Osteoblast (primary cell): ENCODE results near the gene RHBDL1. TPM values are rescaled to one million over a fixed set of nuclear protein-coding genes. Genes with fewer than 3 reads are reported as not detected.

Experiments
- DNase-seq: peaks from one replicate; pipeline ENCODE4 v3.0.0; 2011; ENCODE audit warnings: low spot score, mixed read lengths; ENCODE audit not compliant: insufficient read length; ENCODE audit errors: missing footprints
- H2AFZ ChIP-seq: 2 replicates; pipeline ENCODE4 v1.6.0; 2011; ENCODE audit warnings: mild to moderate bottlenecking, low read length
- H3K27ac ChIP-seq: 2 replicates; pipeline ENCODE4 v1.5.1; 2011; ENCODE audit warnings: mild to moderate bottlenecking, low read depth, low read length, moderate library complexity
- H3K27me3 ChIP-seq: 2 replicates; pipeline ENCODE4 v1.6.0; 2012; ENCODE audit warnings: mild to moderate bottlenecking, control low read depth, inconsistent platforms, low read length, moderate library complexity; ENCODE audit not compliant: insufficient read depth
- H3K36me3 ChIP-seq: 2 replicates; pipeline ENCODE4 v1.5.1; 2011; ENCODE audit warnings: mild to moderate bottlenecking, low read length, control low read depth, moderate library complexity; ENCODE audit not compliant: insufficient read depth
- H3K4me1 ChIP-seq: 2 replicates; pipeline ENCODE4 v1.5.1; 2011; ENCODE audit warnings: mild to moderate bottlenecking, low read length, control low read depth, moderate library complexity; ENCODE audit not compliant: insufficient read depth
- H3K4me2 ChIP-seq: 2 replicates; pipeline ENCODE4 v1.6.0; 2011; ENCODE audit warnings: mild to moderate bottlenecking, low read length; ENCODE audit not compliant: insufficient read depth
- H3K4me3 ChIP-seq: fragments of 200-600 bp; sonication (generic); 3 replicates; pipeline ENCODE4 v1.5.1; 2012; ENCODE audit warnings: mild to moderate bottlenecking, low read length, inconsistent platforms; ENCODE audit not compliant: insufficient read depth
- H3K79me2 ChIP-seq: 2 replicates; pipeline ENCODE4 v1.6.0; 2012; ENCODE audit warnings: mild to moderate bottlenecking, low read length, control low read depth, inconsistent platforms; ENCODE audit not compliant: insufficient read depth
- H3K9me3 ChIP-seq: 2 replicates; pipeline ENCODE4 v1.5.1; 2011; ENCODE audit warnings: low read depth, low read length, control low read depth
- H4K20me1 ChIP-seq: 2 replicates; pipeline ENCODE4 v1.6.0; 2012; ENCODE audit warnings: mild to moderate bottlenecking, low read length, control low read depth; ENCODE audit not compliant: insufficient read depth
- CTCF ChIP-seq: IDR thresholded peaks from 2 replicates; pipeline ENCODE4 v1.5.1; 2011; ENCODE audit warnings: mild to moderate bottlenecking, low read depth, low read length, moderate library complexity; ENCODE audit errors: extremely low read depth
- total RNA-seq: library from RNA; depleted of rRNA; stranded (reverse); fragments of >200 nt; gene quantifications from 2 replicates; pipeline ENCODE4 v1.2.3, GENCODE V29; 2012

Gene RHBDL1
- total RNA-seq, 1 donor: 1.1 TPM

- H3K36me3 ChIP-seq: no peaks in the 10 kb centered on the region
Observed at GRCh38 chr16:723695-724094, 48.2 kb downstream of the RHBDL1 start.

DNA sequence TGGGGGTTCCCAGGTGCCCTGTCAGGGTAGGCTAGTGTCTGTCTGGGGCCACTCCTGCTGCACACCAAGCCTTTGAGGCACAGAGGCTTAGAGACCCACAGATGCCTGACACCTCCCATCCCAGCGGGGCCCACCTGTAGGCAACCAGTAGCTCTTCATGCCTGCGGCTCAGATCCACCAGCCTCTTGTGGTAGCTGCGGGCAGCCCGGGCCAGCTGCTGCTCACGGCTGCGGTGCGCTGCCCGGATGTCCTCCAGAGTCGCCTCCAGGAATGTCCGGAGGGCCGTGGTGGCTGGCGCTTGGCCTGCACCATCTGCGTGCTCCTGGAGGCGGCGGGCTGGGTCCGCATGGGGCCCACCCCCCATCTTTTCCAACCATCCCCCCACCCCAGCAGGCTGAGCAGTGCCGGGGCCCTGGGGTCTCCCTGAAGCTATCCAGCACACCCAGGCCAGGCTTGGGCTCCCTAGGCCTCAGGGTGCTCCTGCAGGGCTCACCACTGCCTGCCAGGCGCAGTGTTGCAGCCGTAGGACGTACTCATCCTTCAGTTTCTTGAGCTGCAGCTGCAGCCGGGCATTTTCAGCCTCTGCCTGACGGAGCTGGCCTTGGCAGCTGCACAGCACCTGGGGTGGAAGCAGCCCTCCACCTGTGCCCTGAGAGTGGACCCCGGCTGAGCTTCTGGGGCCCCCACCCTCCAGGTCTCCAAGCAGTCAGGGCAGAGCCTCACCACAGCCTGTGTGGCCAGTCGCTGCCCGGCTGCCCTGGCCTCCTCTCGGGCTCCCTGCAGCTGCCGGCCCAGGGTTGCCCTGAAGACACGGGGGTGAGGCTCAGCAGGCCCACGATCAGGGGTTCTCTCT is 48.9 kb downstream of the RHBDL1 start:
- no peak overlapping the region for H3K4me3 ChIP-seq
- no peak for TF ChIP-seq CTCF
- H3K27me3 ChIP-seq: no peaks in the 10 kb centered on the region
- no peak overlapping the region for H3K27ac ChIP-seq
- no peaks in the 10 kb centered on the region for H3K9me3 ChIP-seq
- H3K4me2 ChIP-seq: no peak overlapping the region
- H3K79me2 ChIP-seq: no peaks in the 10 kb centered on the region
- DNase-seq: no peak
- H3K4me1 ChIP-seq: peaks cover 16% of the 10 kb centered on the region
- peaks cover 7% of the 10 kb centered on the region for H4K20me1 ChIP-seq
- no peak overlapping the region for H2AFZ ChIP-seq
- H3K36me3 ChIP-seq: no peaks in the 10 kb centered on the region

More at GRCh38 chr16:723695-724094, 48.2 kb downstream of the RHBDL1 start:
- DNase-seq: no peak
- Histone ChIP-seq H3K4me3 (no peak overlapping the region), H3K27ac (no peak overlapping the region), H3K27me3 (no peaks in the 10 kb centered on the region), H3K4me2 (no peak overlapping the region), H4K20me1 (peaks cover 7% of the 10 kb centered on the region), H3K4me1 (peaks cover 16% of the 10 kb centered on the region), H3K79me2 (no peaks in the 10 kb centered on the region), H2AFZ (no peak overlapping the region), H3K9me3 (no peaks in the 10 kb centered on the region)
- no peak for TF ChIP-seq CTCF

- no peak overlapping the region for H3K4me3 ChIP-seq
- no peaks in the 10 kb centered on the region for H3K36me3 ChIP-seq
- no peak for DNase-seq
- H2AFZ ChIP-seq: no peak overlapping the region
- no peak overlapping the region for H3K4me2 ChIP-seq
- no peaks in the 10 kb centered on the region for H3K27me3 ChIP-seq
- no peaks in the 10 kb centered on the region for H3K9me3 ChIP-seq
- H3K27ac ChIP-seq: no peak overlapping the region
- H3K79me2 ChIP-seq: no peaks in the 10 kb centered on the region
- no peak for TF ChIP-seq CTCF
- peaks cover 14% of the 10 kb centered on the region for H3K4me1 ChIP-seq
- peaks cover 7% of the 10 kb centered on the region for H4K20me1 ChIP-seq
Observed at GRCh38 chr16:725041-725376, 49.5 kb downstream of the RHBDL1 start.

- Histone ChIP-seq H3K79me2 (no peaks in the 10 kb centered on the region), H2AFZ (no peak overlapping the region), H4K20me1 (peaks cover 7% of the 10 kb centered on the region), H3K9me3 (no peaks in the 10 kb centered on the region), H3K4me2 (no peak overlapping the region), H3K27ac (no peak overlapping the region), H3K27me3 (no peaks in the 10 kb centered on the region), H3K4me1 (peaks cover 8% of the 10 kb centered on the region), H3K4me3 (no peak overlapping the region), H3K36me3 (no peaks in the 10 kb centered on the region)
- no peak for TF ChIP-seq CTCF
- no peak for DNase-seq
Observed at GRCh38 chr16:725463-726187, 50.2 kb downstream of the RHBDL1 start.
